HL-60 (cell line): ENCODE measurements around the gene KPRP.

Source experiments
- CTCF ChIP-seq: IDR thresholded peaks from one replicate; pipeline ENCODE4 v1.5.1; 2011; ENCODE audit warnings: low read length, control low read depth, inconsistent platforms; ENCODE audit not compliant: insufficient read depth
- REST ChIP-seq: IDR thresholded peaks from 2 replicates; pipeline ENCODE4 v1.6.1; 2012; ENCODE audit warnings: low read depth; ENCODE audit not compliant: insufficient replicate concordance

- TF ChIP-seq CTCF: no peak
- TF ChIP-seq REST: no peak
Observed at GRCh38 chr1:152758636-152759035, 811 bp downstream of the KPRP start.
